GM12891 (cell line): ENCODE results near the gene TMED9.
"Not testable (repeated sequence)": the region's sequence is repeated elsewhere in the genome, so short reads cannot be mapped to it uniquely, and the experiment has no call there.

Experiments
- DNase-seq: peaks from one replicate; pipeline ENCODE4 v3.0.0; 2011; ENCODE audit warnings: low spot score; ENCODE audit not compliant: insufficient read length
- FAIRE-seq: peaks from 2 replicates; lab custom pipeline; 2011; peaks lifted over from hg19 to GRCh38; lab: Jason Lieb, UNC
- PAX5 ChIP-seq: IDR thresholded peaks from 2 replicates; pipeline ENCODE4 v1.6.1; 2011; ENCODE audit warnings: low read length, moderate library complexity, mild to moderate bottlenecking; ENCODE audit not compliant: insufficient read depth, severe bottlenecking
- POLR2A ChIP-seq: IDR thresholded peaks from 2 replicates; pipeline ENCODE4 v1.6.1; 2011; ENCODE audit warnings: low read depth, low read length, control low read depth
- POLR2AphosphoS5 ChIP-seq: IDR thresholded peaks from 2 replicates; pipeline ENCODE4 v1.6.1; 2011; ENCODE audit warnings: low read depth, low read length, control low read depth
- POU2F2 ChIP-seq: IDR thresholded peaks from 2 replicates; pipeline ENCODE4 v1.6.1; 2011; ENCODE audit warnings: low read depth, mild to moderate bottlenecking, control low read depth, low read length, moderate library complexity
- SPI1 ChIP-seq: IDR thresholded peaks from 2 replicates; pipeline ENCODE4 v1.6.1; 2011; ENCODE audit warnings: low read depth, low read length, control low read depth
- TAF1 ChIP-seq: IDR thresholded peaks from 2 replicates; pipeline ENCODE4 v1.6.1; 2011; ENCODE audit warnings: low read depth, low read length, control low read depth

The TMED9 gene

GRCh38 chr5:177553671-177554429 is 38.2 kb upstream of the TMED9 start:
- peak; percentile 75 for DNase-seq
- no peak for FAIRE-seq
- no peak for TF ChIP-seq SPI1
- TF ChIP-seq POLR2AphosphoS5, result no peak
- TF ChIP-seq POLR2A, result no peak
- TF ChIP-seq POU2F2, result no peak
- TF ChIP-seq PAX5, result no peak
- no peak for TF ChIP-seq TAF1

DNA sequence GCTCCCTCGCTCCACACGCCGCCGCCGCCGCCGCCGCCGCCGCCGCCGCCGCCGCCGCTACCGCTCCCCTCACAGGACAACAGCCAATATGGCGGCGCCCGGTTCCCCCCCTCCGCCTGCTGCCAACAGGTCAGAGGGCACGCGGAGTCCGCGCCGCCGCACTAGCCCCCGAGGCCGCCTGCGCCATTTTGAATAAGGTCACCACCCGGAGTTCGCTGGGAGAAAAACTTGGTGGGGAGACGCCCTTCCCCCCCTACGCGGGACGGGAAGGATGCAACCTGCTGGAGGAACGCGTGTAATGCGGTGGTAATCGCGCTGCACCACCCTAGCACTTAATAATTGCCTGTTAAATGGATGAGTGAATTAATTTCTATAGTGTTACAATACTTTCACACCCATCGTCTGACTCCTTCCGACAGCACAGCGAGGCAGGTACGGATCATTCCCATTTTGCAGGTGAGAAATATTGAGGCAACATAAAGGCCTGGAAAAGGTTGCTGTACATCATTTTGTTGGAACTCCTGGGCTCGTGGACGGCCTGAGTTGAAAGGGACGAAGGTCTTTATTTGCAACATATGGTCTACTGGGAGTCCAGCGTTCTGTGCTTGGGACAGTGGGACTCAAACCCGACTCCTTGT is 37.4 kb upstream of the TMED9 start, which contains the start of gene FAM193B:
TSS of gene FAM193B (minus strand) at position 90 of the 638 bp plus-strand sequence. CDS start 105 bp downstream, outside the sequence.
- DNase-seq, result peak; percentile 97
- FAIRE-seq, result peak; percentile 87
- TF ChIP-seq TAF1 (peak; percentile 61; the same call in 1 of the 2 replicates), PAX5 (no peak)

DNA sequence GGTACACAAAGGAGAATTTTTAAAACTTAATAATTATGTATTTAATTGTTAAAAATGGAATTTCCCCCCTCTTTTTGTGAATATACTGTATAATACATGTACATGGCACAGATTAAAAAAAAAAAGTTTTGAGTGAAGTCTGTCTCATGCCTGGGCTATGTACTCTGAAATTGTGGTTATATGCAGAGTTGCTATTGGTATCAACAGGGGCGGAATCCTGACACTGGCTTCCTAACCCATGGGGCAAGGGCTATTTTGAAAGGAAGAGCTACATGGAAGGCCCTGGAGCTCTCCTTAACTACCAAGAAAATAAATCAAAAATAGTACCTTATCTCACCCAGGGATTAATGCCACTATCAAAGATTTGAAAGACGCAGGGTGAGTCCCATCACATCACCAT is 36.8 kb upstream of the TMED9 start:
- FAIRE-seq, result no peak
- DNase-seq, result no peak
- no peak for TF ChIP-seq PAX5
- no peak for TF ChIP-seq POLR2AphosphoS5
- TF ChIP-seq POLR2A, result no peak
- TF ChIP-seq TAF1, result no peak
- no peak for TF ChIP-seq POU2F2
- TF ChIP-seq SPI1, result no peak

- no peak for DNase-seq
- no peak for FAIRE-seq
- TF ChIP-seq POLR2A, result no peak
- no peak for TF ChIP-seq TAF1
- no peak for TF ChIP-seq POU2F2
- no peak for TF ChIP-seq POLR2AphosphoS5
- no peak for TF ChIP-seq PAX5
- no peak for TF ChIP-seq SPI1
Observed at GRCh38 chr5:177555665-177556064, 36.3 kb upstream of the TMED9 start.

- FAIRE-seq, result no peak
- no peak for TF ChIP-seq POU2F2
- no peak for TF ChIP-seq TAF1
- peak; percentile 35; the same call in 1 of the 2 replicates for TF ChIP-seq SPI1
- no peak for TF ChIP-seq POLR2A
- DNase-seq, result no peak
Observed at GRCh38 chr5:177557041-177557647, 34.9 kb upstream of the TMED9 start.

DNA sequence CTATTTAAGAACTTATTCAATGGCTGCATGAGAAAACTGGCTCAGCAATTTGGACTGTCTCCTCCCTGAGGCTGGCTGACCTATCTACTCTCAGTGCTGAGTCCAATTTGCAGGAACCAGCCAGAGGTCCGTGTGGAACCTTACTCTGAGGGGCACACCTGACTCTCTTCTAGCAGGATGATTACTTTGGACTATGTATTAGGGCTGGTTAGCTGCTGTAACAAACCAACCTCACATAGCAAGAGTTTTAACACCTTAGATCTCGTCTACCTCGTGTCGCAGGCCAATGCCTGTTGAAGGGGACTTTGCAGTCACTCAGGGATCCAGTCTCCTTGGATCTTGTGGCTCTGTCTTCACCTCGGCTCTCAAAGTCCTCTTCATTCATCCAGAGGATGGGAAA is 34.2 kb upstream of the TMED9 start:
- no peak for FAIRE-seq
- TF ChIP-seq POLR2AphosphoS5 (no peak), POLR2A (no peak), PAX5 (no peak), POU2F2 (no peak), SPI1 (no peak), TAF1 (no peak)
- DNase-seq, result no peak

- FAIRE-seq, DNase-seq: not testable (repeated sequence)
Observed at GRCh38 chr5:177559446-177559941, 32.5 kb upstream of the TMED9 start.

DNA sequence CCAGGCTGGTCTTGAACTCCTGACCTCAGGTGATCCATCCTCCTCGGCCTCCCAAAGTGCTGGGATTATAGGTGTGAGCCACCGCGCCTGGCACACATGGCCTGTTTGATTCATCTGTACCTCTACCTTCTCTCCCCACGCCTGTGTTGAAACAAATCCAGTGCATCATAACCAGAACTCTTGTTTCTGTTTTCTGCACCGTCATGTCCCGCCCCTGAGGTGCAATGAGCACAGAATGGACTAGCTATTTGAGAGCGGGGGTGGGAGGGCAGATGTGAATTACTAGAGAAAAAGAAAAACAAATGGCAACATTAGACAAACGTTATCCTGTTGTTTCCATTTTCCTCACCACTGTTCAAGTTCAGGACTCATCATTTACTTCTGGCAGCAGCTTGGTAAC is 27.0 kb upstream of the TMED9 start:
- DNase-seq (no peak), FAIRE-seq (no peak)
- TF ChIP-seq POLR2A, result no peak
- TF ChIP-seq POU2F2, result no peak
- no peak for TF ChIP-seq TAF1
- no peak for TF ChIP-seq PAX5
- no peak for TF ChIP-seq POLR2AphosphoS5
- no peak for TF ChIP-seq SPI1

- no peak for DNase-seq
- TF ChIP-seq SPI1, result no peak
- no peak for TF ChIP-seq POLR2A
- no peak for TF ChIP-seq POLR2AphosphoS5
- no peak for FAIRE-seq
Observed at GRCh38 chr5:177568326-177568725, 23.7 kb upstream of the TMED9 start.

- DNase-seq (no peak), FAIRE-seq (no peak)
- TF ChIP-seq PAX5 (no peak), POLR2AphosphoS5 (no peak), SPI1 (no peak), POLR2A (no peak), TAF1 (no peak), POU2F2 (no peak)
Observed at GRCh38 chr5:177569894-177570293, 22.1 kb upstream of the TMED9 start.
